Measurements from ENCODE around the gene LCORL.
"Not testable (repeated sequence)": the region's sequence is repeated elsewhere in the genome, so short reads cannot be mapped to it uniquely, and the experiment has no call there.

Gene LCORL

GRCh38 chr4:18014269-18014668 is 7.3 kb downstream of the LCORL start:
- no peak for DNase-seq

GRCh38 chr4:18012807-18013462 is 8.6 kb downstream of the LCORL start:
- no peak for DNase-seq

GRCh38 chr4:18012134-18012806 is 9.3 kb downstream of the LCORL start:
- no peak for DNase-seq

- no peak for DNase-seq
Measured at GRCh38 chr4:18007625-18008024, 13.9 kb downstream of the LCORL start.

DNA sequence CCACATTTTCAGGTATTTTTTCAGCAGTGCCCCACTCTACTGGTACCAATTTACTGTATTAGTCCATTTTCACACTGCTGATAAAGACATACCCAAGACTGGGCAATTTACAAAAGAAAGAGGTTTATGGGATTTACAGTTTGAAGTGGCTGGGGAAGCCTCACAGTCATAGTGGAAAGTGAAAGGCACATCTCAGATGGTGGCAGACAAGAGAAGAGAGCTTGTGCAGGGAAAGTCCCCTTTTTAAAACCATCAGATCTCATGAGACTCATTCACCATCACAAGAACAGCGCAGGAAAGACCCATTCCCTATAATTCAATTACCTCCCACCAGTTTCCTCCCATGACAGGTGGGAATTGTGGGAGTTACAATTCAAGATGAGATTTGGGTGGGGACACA is 15.1 kb downstream of the LCORL start:
- DNase-seq, result not testable (repeated sequence)

- no peak for DNase-seq
Measured at GRCh38 chr4:17997129-17997528, 24.4 kb downstream of the LCORL start.

DNA sequence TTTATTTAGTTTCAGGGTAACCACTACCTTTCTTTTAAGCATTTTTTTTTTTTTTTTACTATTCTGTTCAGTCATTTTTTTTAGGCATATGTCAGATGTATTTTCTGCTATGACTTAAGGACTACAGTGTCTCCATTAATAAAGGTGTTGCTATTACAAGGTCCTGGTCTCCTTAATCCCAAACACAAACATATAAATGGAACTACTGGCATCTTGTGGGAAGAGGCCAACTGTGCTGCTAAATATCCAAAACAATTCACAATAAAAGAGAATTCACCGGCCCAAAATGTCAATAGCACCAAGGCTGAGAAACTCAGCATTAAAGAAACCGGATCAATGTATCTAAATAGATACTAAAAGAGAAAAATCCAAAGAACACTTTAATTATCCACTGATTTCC is 26.4 kb downstream of the LCORL start:
- no peak for DNase-seq

DNA sequence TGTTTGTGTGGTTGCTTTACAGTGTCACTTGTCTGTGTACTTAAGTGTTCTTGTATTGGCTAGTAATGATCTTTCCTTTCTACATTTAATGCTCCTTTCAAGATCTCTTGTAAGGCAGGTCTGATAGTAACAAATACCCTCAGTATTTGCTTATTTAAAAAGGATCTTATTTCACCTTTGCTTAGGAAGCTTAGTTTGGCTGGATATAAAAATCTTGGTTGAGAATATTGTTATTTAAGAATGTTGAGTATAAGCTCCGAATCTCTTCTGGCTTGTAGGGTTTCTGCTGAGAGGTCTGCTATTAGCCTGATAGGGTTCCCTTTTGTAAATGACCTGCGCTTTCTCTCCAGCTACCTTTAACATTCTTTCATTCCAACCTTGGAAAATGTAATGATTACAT is 35.7 kb downstream of the LCORL start:
- DNase-seq, result no peak

DNA sequence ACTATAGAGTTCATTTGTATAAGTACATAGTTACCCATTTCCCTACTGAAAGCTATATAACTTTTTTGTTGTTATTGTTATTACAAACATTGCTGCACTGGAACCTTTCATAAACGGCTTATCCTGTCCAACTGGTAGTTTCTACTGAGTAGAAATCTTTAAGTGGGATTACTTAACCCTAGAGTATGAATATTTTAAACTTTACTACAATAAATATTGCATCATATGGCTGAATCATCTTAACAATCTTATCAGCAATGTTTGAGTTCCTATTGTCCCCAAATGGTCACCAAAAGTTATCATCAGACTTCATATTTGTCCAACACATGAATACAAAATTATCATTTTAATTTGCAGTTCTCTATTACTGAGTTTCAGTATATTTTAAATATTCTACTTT is 40.5 kb downstream of the LCORL start:
- DNase-seq, result no peak

GRCh38 chr4:17968721-17969120 is 52.8 kb downstream of the LCORL start:
- no peak for DNase-seq

DNA sequence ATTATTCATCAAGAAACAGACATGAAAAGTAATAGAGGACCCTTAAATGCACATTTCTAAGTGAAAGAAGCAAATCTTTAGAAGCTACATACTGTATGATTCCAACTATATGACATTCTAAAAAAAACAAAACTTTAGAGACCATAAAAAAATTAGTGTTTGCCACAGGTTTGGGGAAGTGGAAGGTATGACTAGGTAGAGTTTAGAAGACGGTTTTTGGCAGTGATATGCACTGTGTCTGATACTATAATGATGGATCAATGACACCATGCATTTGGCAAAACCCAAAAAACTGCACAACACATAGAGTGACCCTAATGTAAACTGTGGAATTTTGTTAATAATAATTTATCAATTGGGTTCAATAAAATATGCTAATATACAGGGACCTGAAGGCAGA is 54.5 kb downstream of the LCORL start:
- no peak for DNase-seq

- no peak for DNase-seq
Measured at GRCh38 chr4:17966312-17966711, 55.2 kb downstream of the LCORL start.

- no peak for DNase-seq
Measured at GRCh38 chr4:17964576-17964975, 57.0 kb downstream of the LCORL start.

DNA sequence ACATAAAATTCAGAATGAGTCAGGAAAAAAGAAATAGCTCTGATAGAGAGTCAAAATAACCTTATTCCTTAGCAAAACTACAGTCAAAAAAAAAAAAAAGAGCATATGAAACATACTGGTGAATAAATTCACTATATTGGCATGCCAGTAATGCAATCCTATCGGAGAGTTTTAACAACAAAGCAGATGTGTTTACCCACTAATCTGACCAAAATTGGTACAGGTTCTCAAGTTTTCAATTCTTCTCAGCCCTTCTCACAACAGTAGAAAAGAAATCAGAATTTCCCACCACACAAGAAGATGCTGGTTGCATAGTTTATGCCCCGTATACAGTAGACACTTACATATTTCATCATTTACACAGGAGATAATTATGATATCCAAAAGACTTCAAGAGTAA is 59.4 kb downstream of the LCORL start:
- DNase-seq, result no peak

GRCh38 chr4:17961249-17961648 is 60.3 kb downstream of the LCORL start:
- DNase-seq, result no peak

GRCh38 chr4:17958181-17958580 is 63.4 kb downstream of the LCORL start:
- no peak for DNase-seq

GRCh38 chr4:17957688-17958087 is 63.9 kb downstream of the LCORL start:
- DNase-seq, result no peak

- DNase-seq, result no peak
Measured at GRCh38 chr4:17956245-17956644, 65.3 kb downstream of the LCORL start.

GRCh38 chr4:17945303-17945702 is 76.3 kb downstream of the LCORL start:
- DNase-seq, result no peak

DNA sequence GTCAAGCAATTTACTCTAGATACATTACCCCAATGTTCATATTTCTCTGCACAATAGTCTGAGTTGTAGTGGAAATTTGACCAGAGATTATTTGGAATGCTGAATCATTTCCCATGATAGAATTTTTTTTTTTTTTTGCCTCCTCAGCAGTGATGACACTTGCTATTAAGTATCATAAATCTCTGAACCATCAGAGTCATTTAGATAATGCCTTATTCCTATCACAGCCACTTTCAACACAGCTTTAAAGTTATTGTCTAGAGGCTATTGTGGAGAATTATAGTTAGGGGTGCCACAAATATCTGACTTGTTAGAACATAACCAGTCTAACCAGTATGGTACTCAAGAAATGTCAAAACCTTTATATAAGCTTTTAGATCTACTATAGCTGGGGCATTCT is 79.8 kb downstream of the LCORL start:
- DNase-seq, result no peak

- no peak for DNase-seq
Measured at GRCh38 chr4:17939054-17939453, 82.5 kb downstream of the LCORL start.

DNA sequence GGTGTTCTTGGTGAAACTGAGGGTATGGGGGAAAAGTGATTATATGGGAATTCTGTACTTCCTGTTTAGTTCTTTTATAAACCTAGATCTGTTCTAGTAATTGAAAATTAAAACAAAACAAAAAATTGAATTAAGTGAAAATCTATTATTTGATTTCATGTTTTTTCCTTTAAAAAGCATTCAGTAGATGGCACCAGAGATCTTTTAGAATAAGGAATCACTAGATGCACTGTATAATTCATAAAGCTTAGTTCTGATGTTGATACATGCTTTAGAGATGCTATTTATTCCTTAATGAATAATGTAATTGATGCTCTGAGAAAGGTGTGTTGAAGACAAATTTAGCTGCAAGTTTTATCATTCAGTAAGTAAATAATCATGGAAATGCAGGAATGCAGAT is 87.3 kb downstream of the LCORL start:
- DNase-seq, result no peak

GRCh38 chr4:17933126-17933525 is 88.4 kb downstream of the LCORL start:
- DNase-seq, result no peak

DNA sequence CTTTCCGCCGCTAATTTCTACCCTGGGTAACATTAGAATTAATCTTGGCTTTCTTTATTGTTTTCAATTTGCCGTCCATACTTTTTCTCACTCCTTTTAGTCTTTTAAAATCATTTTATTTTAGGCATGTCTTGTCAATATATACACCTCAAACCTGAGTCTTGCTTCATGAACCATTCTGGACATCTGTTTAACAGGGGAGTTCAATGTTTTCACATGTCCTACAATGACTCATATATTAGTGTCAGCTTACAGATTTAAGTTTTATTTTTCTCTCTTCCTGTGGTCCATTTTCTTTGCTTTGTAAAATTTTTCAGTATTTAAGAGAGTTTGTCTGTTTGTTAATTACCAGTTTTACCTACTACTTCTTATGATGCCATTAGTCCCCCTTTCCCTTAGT is 89.5 kb downstream of the LCORL start:
- DNase-seq, result no peak

GRCh38 chr4:17930256-17930655 is 91.3 kb downstream of the LCORL start:
- DNase-seq, result no peak

Measured in stimulated activated CD4-positive, alpha-beta T cell treated with anti-CD3 and anti-CD28 coated beads, Interleukin-12 subunit alpha, Interleukin-12 subunit beta, amount 100 ng/mL, for 4 hours (primary cell).